ENCODE data around the gene SORL1. TPM values are rescaled to one million over a fixed set of nuclear protein-coding genes. Genes with fewer than 3 reads are reported as not detected.
A peak's percentile ranks its signal among the peaks of the same experiment; 100 is the strongest.

The SORL1 gene
- total RNA-seq, 1 donor from 2014 or later, result 11.3 TPM

GRCh38 chr11:121448011-121448410, 4.1 kb upstream of the SORL1 start:
- FAIRE-seq (no peak), DNase-seq (ENCODE audit: low read depth) (no peak)
- no peak for TF ChIP-seq CTCF (IDR thresholded peaks at IDR 0.05; ENCODE audit: insufficient read depth, low read length, severe bottlenecking)
- Histone ChIP-seq H3K36me3 (ENCODE audit: control insufficient read depth, insufficient read depth, low read length) (no peaks in the 10 kb centered on the region), H3K4me3 (ENCODE audit: low read depth, low read length) (no peak overlapping the region), H3K27me3 (ENCODE audit: control insufficient read depth, insufficient read depth, low read length) (no peaks in the 10 kb centered on the region)

GRCh38 chr11:121448431-121448941, 3.6 kb upstream of the SORL1 start:
- DNase-seq (ENCODE audit: low read depth) (no peak), FAIRE-seq (no peak)
- no peaks in the 10 kb centered on the region for H3K36me3 ChIP-seq (ENCODE audit: control insufficient read depth, insufficient read depth, low read length)
- TF ChIP-seq CTCF (IDR thresholded peaks at IDR 0.05; ENCODE audit: insufficient read depth, low read length, severe bottlenecking), result no peak
- no peaks in the 10 kb centered on the region for H3K27me3 ChIP-seq (ENCODE audit: control insufficient read depth, insufficient read depth, low read length)
- no peak overlapping the region for H3K4me3 ChIP-seq (ENCODE audit: low read depth, low read length)

GRCh38 chr11:121449123-121449522, 3.0 kb upstream of the SORL1 start:
- Histone ChIP-seq H3K4me3 (ENCODE audit: low read depth, low read length) (no peak overlapping the region), H3K27me3 (ENCODE audit: control insufficient read depth, insufficient read depth, low read length) (no peaks in the 10 kb centered on the region), H3K36me3 (ENCODE audit: control insufficient read depth, insufficient read depth, low read length) (no peaks in the 10 kb centered on the region)
- DNase-seq (ENCODE audit: low read depth) (no peak), FAIRE-seq (peak; percentile 83)
- TF ChIP-seq CTCF (IDR thresholded peaks at IDR 0.05; ENCODE audit: insufficient read depth, low read length, severe bottlenecking), result no peak

- FAIRE-seq (no peak), DNase-seq (ENCODE audit: low read depth) (no peak)
- no peaks in the 10 kb centered on the region for H3K27me3 ChIP-seq (ENCODE audit: control insufficient read depth, insufficient read depth, low read length)
- no peak overlapping the region for H3K4me3 ChIP-seq (ENCODE audit: low read depth, low read length)
- H3K36me3 ChIP-seq (ENCODE audit: control insufficient read depth, insufficient read depth, low read length), result no peaks in the 10 kb centered on the region
- no peak for TF ChIP-seq CTCF (IDR thresholded peaks at IDR 0.05; ENCODE audit: insufficient read depth, low read length, severe bottlenecking)
Observed at GRCh38 chr11:121449626-121450025, 2.5 kb upstream of the SORL1 start.

- DNase-seq (ENCODE audit: low read depth) (no peak), FAIRE-seq (no peak)
- Histone ChIP-seq H3K27me3 (ENCODE audit: control insufficient read depth, insufficient read depth, low read length) (no peaks in the 10 kb centered on the region), H3K4me3 (ENCODE audit: low read depth, low read length) (no peak overlapping the region), H3K36me3 (ENCODE audit: control insufficient read depth, insufficient read depth, low read length) (no peaks in the 10 kb centered on the region)
- TF ChIP-seq CTCF (IDR thresholded peaks at IDR 0.05; ENCODE audit: insufficient read depth, low read length, severe bottlenecking), result no peak
Observed at GRCh38 chr11:121450401-121450800, 1.7 kb upstream of the SORL1 start.
